ENCODE measurements around the gene CYLD. TPM values are rescaled to one million over a fixed set of nuclear protein-coding genes. Genes with fewer than 3 reads are reported as not detected.

CYLD gene
- total and polyA plus RNA-seq, 3 donors from 2014 or later = 37.4 to 89.3 (median 48.4) TPM

DNA sequence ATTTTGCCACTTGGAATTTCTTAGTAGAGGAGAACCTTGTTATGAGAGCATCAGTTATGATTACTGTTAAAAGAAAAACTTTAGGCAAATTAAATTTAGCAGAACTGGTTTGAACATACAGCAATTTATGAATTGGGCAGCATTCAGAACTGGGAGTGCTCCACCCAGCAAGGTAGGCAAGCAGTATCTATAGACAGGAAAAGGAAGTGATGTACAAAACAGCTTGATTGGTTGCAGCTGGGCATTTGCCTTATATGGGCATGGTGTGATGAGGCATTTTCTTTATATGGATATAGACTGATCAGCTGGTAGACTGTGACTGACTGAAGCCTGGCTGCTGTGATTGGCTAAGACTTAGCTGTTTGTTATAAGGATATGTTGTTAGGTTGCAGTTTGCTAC is 17.6 kb upstream of the CYLD start:
- DNase-seq = no peak
- H3K36me3 ChIP-seq (ENCODE audit: low read depth, missing control alignments) = no peaks in the 10 kb centered on the region
- H3K27ac ChIP-seq = no peak overlapping the region
- no peaks in the 10 kb centered on the region for H3K27me3 ChIP-seq
- H3K9me3 ChIP-seq = no peaks in the 10 kb centered on the region
- H3K4me3 ChIP-seq = no peak overlapping the region
- H3K4me1 ChIP-seq = no peaks in the 10 kb centered on the region
- TF ChIP-seq, protein P1, sequence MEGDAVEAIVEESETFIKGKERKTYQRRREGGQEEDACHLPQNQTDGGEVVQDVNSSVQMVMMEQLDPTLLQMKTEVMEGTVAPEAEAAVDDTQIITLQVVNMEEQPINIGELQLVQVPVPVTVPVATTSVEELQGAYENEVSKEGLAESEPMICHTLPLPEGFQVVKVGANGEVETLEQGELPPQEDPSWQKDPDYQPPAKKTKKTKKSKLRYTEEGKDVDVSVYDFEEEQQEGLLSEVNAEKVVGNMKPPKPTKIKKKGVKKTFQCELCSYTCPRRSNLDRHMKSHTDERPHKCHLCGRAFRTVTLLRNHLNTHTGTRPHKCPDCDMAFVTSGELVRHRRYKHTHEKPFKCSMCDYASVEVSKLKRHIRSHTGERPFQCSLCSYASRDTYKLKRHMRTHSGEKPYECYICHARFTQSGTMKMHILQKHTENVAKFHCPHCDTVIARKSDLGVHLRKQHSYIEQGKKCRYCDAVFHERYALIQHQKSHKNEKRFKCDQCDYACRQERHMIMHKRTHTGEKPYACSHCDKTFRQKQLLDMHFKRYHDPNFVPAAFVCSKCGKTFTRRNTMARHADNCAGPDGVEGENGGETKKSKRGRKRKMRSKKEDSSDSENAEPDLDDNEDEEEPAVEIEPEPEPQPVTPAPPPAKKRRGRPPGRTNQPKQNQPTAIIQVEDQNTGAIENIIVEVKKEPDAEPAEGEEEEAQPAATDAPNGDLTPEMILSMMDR (IDR thresholded peaks at IDR 0.05) = no peak
- no peak for TF ChIP-seq POLR2A (IDR thresholded peaks at IDR 0.05)
- intact Hi-C loops (cut with DNase I; ENCODE audit: low total_unique reads) = no loop called here

DNA sequence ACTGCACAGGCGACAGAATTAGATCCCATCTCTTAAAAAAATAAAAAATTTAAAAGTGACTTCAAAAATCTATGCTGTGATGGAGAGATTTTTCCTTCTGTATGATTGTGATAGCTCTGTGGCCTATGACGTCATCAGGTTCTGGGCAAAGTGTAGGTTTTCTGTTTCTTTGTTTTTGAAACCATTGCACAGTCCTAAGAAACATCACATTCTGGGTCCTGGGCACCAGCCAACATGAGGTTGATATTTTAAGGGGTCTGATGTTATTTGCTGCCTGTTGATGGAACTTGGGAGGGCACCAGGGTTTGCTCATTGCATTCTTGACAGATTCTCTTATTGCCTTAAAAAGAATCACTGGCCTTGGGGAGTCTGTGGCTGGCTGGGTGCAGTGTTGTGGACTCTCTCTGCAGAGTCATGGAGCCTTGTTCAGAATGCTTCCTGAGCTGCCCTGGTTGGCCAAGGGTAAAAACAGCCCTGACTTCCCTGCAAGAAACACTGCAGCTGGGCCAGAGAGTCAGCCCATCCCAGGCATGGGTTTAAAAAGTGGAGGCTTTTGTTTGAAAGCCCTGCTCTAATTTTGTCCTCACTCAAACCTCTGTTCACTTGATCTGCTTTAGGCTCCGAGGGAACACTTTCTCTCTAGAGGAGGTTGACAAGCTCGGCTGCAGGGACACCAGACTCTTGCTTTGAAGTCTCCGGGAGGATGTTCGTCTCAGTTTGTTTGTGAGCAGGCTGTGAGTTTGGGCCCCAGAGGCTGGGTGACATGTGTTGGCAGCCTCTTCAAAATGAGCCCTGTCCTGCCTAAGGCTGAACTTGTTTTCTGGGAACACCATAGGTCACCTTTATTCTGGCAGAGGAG is 10.5 kb upstream of the CYLD start:
- no peak for TF ChIP-seq POLR2A (IDR thresholded peaks at IDR 0.05)
- TF ChIP-seq, protein P1 (IDR thresholded peaks at IDR 0.05) = no peak
- Histone ChIP-seq H3K36me3 (ENCODE audit: low read depth, missing control alignments) (no peaks in the 10 kb centered on the region), H3K4me1 (no peaks in the 10 kb centered on the region), H3K4me3 (no peak overlapping the region), H3K27me3 (no peaks in the 10 kb centered on the region), H3K27ac (no peak overlapping the region), H3K9me3 (no peaks in the 10 kb centered on the region)
- intact Hi-C loops (cut with DNase I; ENCODE audit: low total_unique reads) = no loop called here
- DNase-seq = no peak
- 75 to 84% methylated on average over 6 of the region's 6 CpGs for WGBS, 2 donors

DNA sequence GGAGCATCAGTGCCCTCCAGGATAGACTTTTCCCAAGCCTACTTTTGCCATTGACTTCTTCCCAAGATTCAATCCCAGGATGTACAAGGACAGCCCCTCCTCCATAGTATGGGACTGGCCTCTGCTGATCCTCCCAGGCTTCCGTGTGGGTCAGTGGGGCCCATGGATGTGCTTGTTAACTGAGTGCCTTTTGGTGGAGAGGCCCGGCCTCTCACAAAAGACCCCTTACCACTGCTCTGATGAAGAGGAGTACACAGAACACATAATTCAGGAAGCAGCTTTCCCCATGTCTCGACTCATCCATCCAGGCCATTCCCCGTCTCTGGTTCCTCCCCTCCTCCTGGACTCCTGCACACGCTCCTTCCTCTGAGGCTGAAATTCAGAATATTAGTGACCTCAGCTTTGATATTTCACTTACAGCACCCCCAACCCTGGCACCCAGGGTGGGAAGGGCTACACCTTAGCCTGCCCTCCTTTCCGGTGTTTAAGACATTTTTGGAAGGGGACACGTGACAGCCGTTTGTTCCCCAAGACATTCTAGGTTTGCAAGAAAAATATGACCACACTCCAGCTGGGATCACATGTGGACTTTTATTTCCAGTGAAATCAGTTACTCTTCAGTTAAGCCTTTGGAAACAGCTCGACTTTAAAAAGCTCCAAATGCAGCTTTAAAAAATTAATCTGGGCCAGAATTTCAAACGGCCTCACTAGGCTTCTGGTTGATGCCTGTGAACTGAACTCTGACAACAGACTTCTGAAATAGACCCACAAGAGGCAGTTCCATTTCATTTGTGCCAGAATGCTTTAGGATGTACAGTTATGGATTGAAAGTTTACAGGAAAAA is 9.7 kb upstream of the CYLD start:
- DNase-seq = no peak

DNA sequence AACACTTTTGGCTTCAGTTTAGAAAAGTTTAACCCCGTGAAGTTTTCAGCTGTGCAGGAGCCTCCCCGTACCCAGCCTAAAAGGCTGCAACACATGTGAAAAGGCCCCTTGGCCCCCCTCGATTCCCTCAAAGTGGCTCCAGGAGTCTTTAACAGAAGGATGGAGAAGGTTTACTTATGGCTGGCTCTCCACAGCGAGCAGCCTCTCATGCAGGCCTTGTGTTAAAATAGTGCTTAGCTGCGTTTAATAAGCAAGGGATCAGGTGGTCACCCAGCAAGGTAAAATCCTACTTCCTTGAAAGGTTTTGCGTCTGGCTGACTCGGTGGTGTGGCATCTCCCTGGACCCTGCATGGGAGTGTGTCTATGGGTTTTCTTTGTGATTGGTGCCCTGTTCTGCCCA is 8.4 kb upstream of the CYLD start:
- Histone ChIP-seq H3K36me3 (ENCODE audit: low read depth, missing control alignments) (no peaks in the 10 kb centered on the region), H3K4me1 (no peaks in the 10 kb centered on the region), H3K27me3 (no peaks in the 10 kb centered on the region), H3K4me3 (no peak overlapping the region), H3K9me3 (no peaks in the 10 kb centered on the region), H3K27ac (no peak overlapping the region)
- WGBS, 2 donors = 87 to 94% methylated on average over 7 of the region's 7 CpGs
- no peak for DNase-seq
- TF ChIP-seq, protein P1 (IDR thresholded peaks at IDR 0.05) = no peak
- TF ChIP-seq POLR2A (IDR thresholded peaks at IDR 0.05) = no peak
- intact Hi-C loops (cut with DNase I; ENCODE audit: low total_unique reads) = no loop called here

More for the DNA sequence above, 9.7 kb upstream of the CYLD start:
- Histone ChIP-seq H3K9me3 (no peaks in the 10 kb centered on the region), H3K4me3 (no peak overlapping the region), H3K36me3 (ENCODE audit: low read depth, missing control alignments) (no peaks in the 10 kb centered on the region), H3K27ac (no peak overlapping the region), H3K27me3 (no peaks in the 10 kb centered on the region), H3K4me1 (no peaks in the 10 kb centered on the region)
- WGBS, 2 donors = 71 to 76% methylated on average over 10 of the region's 10 CpGs
- no peak for TF ChIP-seq POLR2A (IDR thresholded peaks at IDR 0.05)
- TF ChIP-seq, protein P1 (IDR thresholded peaks at IDR 0.05) = no peak
- intact Hi-C loops (cut with DNase I; ENCODE audit: low total_unique reads) = no loop called here
